ENCODE results near the gene ATP13A3. TPM values are rescaled to one million over a fixed set of nuclear protein-coding genes. Genes with fewer than 3 reads are reported as not detected.

The ATP13A3 gene
- total and polyA plus RNA-seq, 11 donors: 26.6 to 237 (median 105) TPM

DNA sequence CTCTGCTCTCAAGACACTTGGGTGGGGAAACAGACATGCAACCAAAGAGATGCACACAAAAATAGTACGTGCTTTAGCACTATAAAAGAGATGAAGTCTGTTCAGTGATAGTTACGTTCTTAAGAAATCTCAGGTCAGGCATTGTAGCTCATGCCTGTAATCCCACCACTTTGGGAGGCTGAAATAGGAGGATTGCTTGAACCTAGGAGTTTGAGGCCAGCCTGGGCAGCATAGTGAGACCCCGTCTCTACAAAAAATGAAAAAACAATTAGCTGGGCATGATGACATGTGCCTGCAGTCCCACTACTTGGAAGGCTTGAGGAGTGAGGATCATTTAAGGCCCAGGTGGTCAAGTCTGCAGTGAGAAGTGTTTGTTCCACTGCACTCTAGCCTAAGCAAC lies 52.3 kb downstream of the ATP13A3 start:
- Histone ChIP-seq H3K4me1 (no peaks in the 10 kb centered on the region), H3K9me3 (no peaks in the 10 kb centered on the region), H3K27me3 (no peaks in the 10 kb centered on the region), H3K27ac (no peak overlapping the region), H3K4me3 (no peak overlapping the region), H3K36me3 (peaks cover 2 to 100% (median 96%) of the 10 kb centered on the region in 9 donors)
- WGBS, 4 donors: 60 to 95% (median 93%) methylated on average over 3 of the region's 3 CpGs
- ATAC-seq: no peak
- TF ChIP-seq, protein P1, sequence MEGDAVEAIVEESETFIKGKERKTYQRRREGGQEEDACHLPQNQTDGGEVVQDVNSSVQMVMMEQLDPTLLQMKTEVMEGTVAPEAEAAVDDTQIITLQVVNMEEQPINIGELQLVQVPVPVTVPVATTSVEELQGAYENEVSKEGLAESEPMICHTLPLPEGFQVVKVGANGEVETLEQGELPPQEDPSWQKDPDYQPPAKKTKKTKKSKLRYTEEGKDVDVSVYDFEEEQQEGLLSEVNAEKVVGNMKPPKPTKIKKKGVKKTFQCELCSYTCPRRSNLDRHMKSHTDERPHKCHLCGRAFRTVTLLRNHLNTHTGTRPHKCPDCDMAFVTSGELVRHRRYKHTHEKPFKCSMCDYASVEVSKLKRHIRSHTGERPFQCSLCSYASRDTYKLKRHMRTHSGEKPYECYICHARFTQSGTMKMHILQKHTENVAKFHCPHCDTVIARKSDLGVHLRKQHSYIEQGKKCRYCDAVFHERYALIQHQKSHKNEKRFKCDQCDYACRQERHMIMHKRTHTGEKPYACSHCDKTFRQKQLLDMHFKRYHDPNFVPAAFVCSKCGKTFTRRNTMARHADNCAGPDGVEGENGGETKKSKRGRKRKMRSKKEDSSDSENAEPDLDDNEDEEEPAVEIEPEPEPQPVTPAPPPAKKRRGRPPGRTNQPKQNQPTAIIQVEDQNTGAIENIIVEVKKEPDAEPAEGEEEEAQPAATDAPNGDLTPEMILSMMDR (IDR thresholded peaks at IDR 0.05): no peak
- TF ChIP-seq POLR2A (IDR thresholded peaks at IDR 0.05): no peak
- no peak for DNase-seq
- intact Hi-C loops (cut with DNase I): no loop called here

DNA sequence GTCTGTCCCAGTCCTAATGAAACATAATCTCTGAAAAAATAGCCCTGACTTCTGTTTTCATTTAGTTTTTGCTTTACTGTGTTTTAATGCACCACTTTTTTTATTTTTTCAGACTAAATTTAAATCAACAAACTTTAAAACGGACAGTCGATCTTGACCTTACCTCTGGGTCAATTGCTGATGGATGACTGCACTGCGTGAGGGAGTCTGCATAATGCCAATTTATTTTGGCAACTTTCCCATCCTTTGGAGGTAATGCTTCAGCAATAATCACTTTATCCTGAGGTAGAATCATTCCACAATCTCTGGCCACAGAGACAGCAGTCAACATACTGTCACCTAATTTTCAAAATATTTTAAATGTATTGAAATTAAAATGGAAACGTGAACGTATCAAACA lies 55.2 kb downstream of the ATP13A3 start:
- no peak for DNase-seq
- WGBS, 4 donors: 63 to 76% (median 66%) methylated on average over 5 of the region's 5 CpGs
- Histone ChIP-seq H3K9me3 (no peaks in the 10 kb centered on the region), H3K27me3 (no peaks in the 10 kb centered on the region), H3K36me3 (peaks cover 6 to 100% (median 96%) of the 10 kb centered on the region in 9 donors), H3K4me3 (no peak overlapping the region), H3K27ac (no peak overlapping the region), H3K4me1 (no peaks in the 10 kb centered on the region)
- intact Hi-C loops (cut with DNase I): no loop called here
- TF ChIP-seq POLR2A (IDR thresholded peaks at IDR 0.05): no peak
- TF ChIP-seq, protein P1 (IDR thresholded peaks at IDR 0.05): no peak
- ATAC-seq: no peak

DNA sequence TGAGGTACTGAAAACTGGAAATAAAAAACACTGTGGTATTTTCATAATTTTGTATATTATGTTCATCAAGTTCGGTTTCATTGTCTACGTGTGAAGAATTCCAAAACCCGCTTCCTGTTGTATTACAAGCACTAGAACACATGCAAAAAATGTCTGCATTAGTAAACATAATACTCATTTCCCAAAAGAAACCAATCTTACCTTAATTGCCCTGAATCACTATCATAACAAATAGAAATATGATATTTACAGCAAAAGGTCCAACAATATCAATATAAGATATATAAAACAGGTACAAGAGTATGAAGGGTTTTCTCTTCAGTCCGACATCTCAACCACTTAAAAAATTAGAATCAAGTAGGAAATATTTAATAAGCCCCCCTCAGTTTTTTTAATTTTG lies 61.4 kb downstream of the ATP13A3 start:
- Histone ChIP-seq H3K36me3 (peaks cover 6 to 97% (median 76%) of the 10 kb centered on the region in 9 donors), H3K9me3 (no peaks in the 10 kb centered on the region), H3K4me3 (no peak overlapping the region), H3K27me3 (no peaks in the 10 kb centered on the region), H3K27ac (no peak overlapping the region), H3K4me1 (peaks cover 0 to 18% (median 0%) of the 10 kb centered on the region in 12 donors)
- no peak for TF ChIP-seq POLR2A (IDR thresholded peaks at IDR 0.05)
- TF ChIP-seq, protein P1 (IDR thresholded peaks at IDR 0.05): no peak
- no peak for ATAC-seq
- DNase-seq: no peak
- intact Hi-C loops (cut with DNase I): no loop called here
- WGBS, 4 donors: 91 to 95% (median 92%) methylated on average over 4 of the region's 4 CpGs

DNA sequence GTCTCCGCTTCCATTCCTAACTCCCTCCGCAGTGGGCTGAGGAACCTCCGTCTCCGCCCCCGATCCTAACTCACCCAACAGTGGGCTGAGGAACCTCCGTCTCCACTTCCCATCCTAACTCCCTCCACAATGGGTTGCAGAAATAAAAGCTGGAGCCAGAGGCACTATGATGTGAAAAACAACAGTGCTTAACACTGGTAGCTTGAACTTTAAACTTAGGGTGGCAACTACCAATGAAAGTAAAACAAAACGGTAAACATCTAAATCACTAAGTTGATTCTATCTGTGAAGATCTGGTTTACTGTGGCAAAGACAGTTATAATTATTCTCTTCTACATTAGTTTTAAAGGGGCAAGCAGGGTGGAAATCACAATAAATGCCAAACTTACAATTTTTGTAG lies 61.8 kb downstream of the ATP13A3 start:
- no peak overlapping the region for H3K27ac ChIP-seq
- H3K36me3 ChIP-seq: peaks cover 6 to 97% (median 76%) of the 10 kb centered on the region in 9 donors
- intact Hi-C loops (cut with DNase I): no loop called here
- ATAC-seq (no peak), DNase-seq (no peak)
- TF ChIP-seq, protein P1 (IDR thresholded peaks at IDR 0.05): no peak
- no peak overlapping the region for H3K4me3 ChIP-seq
- no peaks in the 10 kb centered on the region for H3K9me3 ChIP-seq
- H3K27me3 ChIP-seq: no peaks in the 10 kb centered on the region
- 94 to 98% (median 95%) methylated on average over 7 of the region's 7 CpGs for WGBS, 4 donors
- H3K4me1 ChIP-seq: peaks cover 0 to 18% (median 0%) of the 10 kb centered on the region in 12 donors

Data from heart left ventricle (tissue), 16 donors.